Fibroblast of mammary gland (primary cell): ENCODE data around the gene TBC1D14.

Experiments used
- DNase-seq: peaks from one replicate; pipeline ENCODE4 v3.0.0-alpha.2; 2010; ENCODE audit warnings: low read depth
- H3K4me3 ChIP-seq: 2 replicates; pipeline ENCODE4 v1.5.1; 2011; ENCODE audit warnings: low read depth, mild to moderate bottlenecking, low read length, moderate library complexity; ENCODE audit not compliant: control insufficient read depth
- CTCF ChIP-seq: conservative IDR thresholded peaks from 2 replicates; pipeline ENCODE4 v1.5.1; 2011; ENCODE audit warnings: low read depth, low read length, inconsistent platforms; ENCODE audit not compliant: control insufficient read depth, insufficient read depth

TBC1D14 gene

GRCh38 chr4:7055111-7055989 is 145.7 kb downstream of the TBC1D14 start:
- DNase-seq, result peak; percentile 53
- no peak for TF ChIP-seq CTCF
- no peak overlapping the region for H3K4me3 ChIP-seq

GRCh38 chr4:7055990-7056325 is 146.3 kb downstream of the TBC1D14 start:
- no peak for TF ChIP-seq CTCF
- no peak overlapping the region for H3K4me3 ChIP-seq
- no peak for DNase-seq

GRCh38 chr4:7058792-7059191 is 149.2 kb downstream of the TBC1D14 start:
- no peak for TF ChIP-seq CTCF
- no peak overlapping the region for H3K4me3 ChIP-seq
- DNase-seq, result no peak

GRCh38 chr4:7059662-7060061 is 150.0 kb downstream of the TBC1D14 start:
- DNase-seq, result no peak
- TF ChIP-seq CTCF, result no peak
- no peak overlapping the region for H3K4me3 ChIP-seq

GRCh38 chr4:7060346-7061150 is 150.9 kb downstream of the TBC1D14 start:
- no peak for TF ChIP-seq CTCF
- no peak for DNase-seq
- no peak overlapping the region for H3K4me3 ChIP-seq

GRCh38 chr4:7061815-7062214 is 152.2 kb downstream of the TBC1D14 start:
- no peak overlapping the region for H3K4me3 ChIP-seq
- TF ChIP-seq CTCF, result no peak
- DNase-seq, result no peak
